Liver (tissue), 3 donors: ENCODE results near the gene RTL1.

Source experiments
- GABPA ChIP-seq, 2 donors: IDR thresholded peaks in 1 of 2; conservative IDR thresholded peaks in 1 of 2; 2 replicates each; pipeline ENCODE4 v1.6.1; 2016; ENCODE audit warnings: antibody characterized with exemption in 2 of 2, mild to moderate bottlenecking in 1 of 2, moderate library complexity in 1 of 2
- TF ChIP-seq, protein P1 (sequence below): fragments of 150-350 bp; IDR thresholded peaks from 2 replicates; pipeline ENCODE4 v1.5.1; 2017; ENCODE audit warnings: improper control_type of control experiment, low read depth, low read length; ENCODE audit not compliant: missing input control
- donor health status: healthy.
- donor health status: healthy.

DNA sequence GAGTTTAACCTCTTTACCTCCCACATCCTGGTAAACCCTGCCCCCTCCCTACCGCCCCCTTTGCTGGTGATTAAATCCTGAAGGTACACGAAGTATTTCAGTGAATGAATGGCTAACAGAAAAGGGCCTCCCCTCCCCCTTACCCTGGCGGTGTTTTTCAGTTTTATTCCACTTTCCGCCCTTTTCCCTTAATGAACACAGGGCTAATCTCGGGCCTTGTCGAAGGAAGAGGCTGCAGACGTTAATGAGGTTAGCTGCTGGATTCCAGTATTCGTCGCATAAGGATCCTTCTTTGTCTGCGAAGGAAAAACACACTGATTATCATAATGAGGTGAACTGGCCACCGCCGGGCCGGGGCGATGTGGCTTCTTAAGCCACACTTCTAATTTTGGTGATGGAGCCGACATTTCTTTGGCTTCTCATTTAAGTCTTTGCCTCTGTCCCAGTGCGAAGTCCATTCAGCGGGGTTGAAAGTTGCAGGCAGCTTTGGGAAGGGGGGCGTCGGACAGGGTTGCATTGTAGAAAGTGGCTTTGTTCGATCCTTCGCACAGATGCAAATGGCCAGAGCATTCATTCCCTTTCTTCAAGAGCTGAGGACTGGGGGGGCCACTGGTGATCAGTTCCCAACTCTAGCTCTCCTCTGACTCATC, 71.1 kb downstream of the RTL1 start:
- TF ChIP-seq, protein P1, sequence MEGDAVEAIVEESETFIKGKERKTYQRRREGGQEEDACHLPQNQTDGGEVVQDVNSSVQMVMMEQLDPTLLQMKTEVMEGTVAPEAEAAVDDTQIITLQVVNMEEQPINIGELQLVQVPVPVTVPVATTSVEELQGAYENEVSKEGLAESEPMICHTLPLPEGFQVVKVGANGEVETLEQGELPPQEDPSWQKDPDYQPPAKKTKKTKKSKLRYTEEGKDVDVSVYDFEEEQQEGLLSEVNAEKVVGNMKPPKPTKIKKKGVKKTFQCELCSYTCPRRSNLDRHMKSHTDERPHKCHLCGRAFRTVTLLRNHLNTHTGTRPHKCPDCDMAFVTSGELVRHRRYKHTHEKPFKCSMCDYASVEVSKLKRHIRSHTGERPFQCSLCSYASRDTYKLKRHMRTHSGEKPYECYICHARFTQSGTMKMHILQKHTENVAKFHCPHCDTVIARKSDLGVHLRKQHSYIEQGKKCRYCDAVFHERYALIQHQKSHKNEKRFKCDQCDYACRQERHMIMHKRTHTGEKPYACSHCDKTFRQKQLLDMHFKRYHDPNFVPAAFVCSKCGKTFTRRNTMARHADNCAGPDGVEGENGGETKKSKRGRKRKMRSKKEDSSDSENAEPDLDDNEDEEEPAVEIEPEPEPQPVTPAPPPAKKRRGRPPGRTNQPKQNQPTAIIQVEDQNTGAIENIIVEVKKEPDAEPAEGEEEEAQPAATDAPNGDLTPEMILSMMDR: no peak
- no peak for TF ChIP-seq GABPA (IDR thresholded peaks at IDR 0.05 in 1 of 2, conservative IDR thresholded peaks at IDR 0.05 in 1 of 2)
